K562 (cell line): Measurements from ENCODE around the gene CCDC194. TPM values are rescaled to one million over a fixed set of nuclear protein-coding genes. Genes with fewer than 3 reads are reported as not detected.

Experiments used
- CREB3 ChIP-seq: fragments of 450-650 bp; conservative IDR thresholded peaks from 2 replicates; pipeline ENCODE4 v1.6.1; 2016; ENCODE audit warnings: missing genetic modification characterization, low read depth, mild to moderate bottlenecking, missing compliant biosample characterization, moderate library complexity
- FOXA1 ChIP-seq: fragments of 450-650 bp; IDR thresholded peaks from 2 replicates; pipeline ENCODE4 v1.6.1; 2016; ENCODE audit warnings: mild to moderate bottlenecking, borderline replicate concordance
- IRF1 ChIP-seq: sonication (generic); formaldehyde crosslinking; IDR thresholded peaks from 2 replicates; pipeline ENCODE4 v1.8.0; 2022; ENCODE audit warnings: missing genetic modification reagents, mild to moderate bottlenecking, borderline replicate concordance
- MED1 ChIP-seq: sonication (generic); formaldehyde crosslinking; IDR thresholded peaks from 2 replicates; pipeline ENCODE4 v1.8.1; 2023; ENCODE audit warnings: missing genetic modification reagents, borderline replicate concordance
- TAF7 ChIP-seq: fragments of 450-650 bp; IDR thresholded peaks from 2 replicates; pipeline ENCODE4 v1.6.1; 2016; ENCODE audit warnings: missing genetic modification characterization, missing compliant biosample characterization
- ZNF586 ChIP-seq: fragments of 450-650 bp; formaldehyde crosslinking; conservative IDR thresholded peaks from 2 replicates; pipeline ENCODE4 v1.4.0; 2020; ENCODE audit warnings: mild to moderate bottlenecking, moderate library complexity
- ZNF77 ChIP-seq: fragments of 250-450 bp; sonication (Bioruptor Pico); IDR thresholded peaks from 2 replicates; pipeline ENCODE4 v1.5.0; 2020
- polyA plus RNA-seq, 8 experiments: library from polyadenylated mRNA; depleted of rRNA in 4 of 8; stranded (reverse) in 5 of 8; unstranded in 3 of 8; fragments of >200 nt; fragmentation: Nextera tagmentation in 2 of 8; fragmentation: Illumina TruSeq in 1 of 8; extraction: Ambion mirVana in 2 of 8; extraction: Trizol in 1 of 8; gene quantifications; 2 replicates each; pipeline versions ENCODE4 v1.2.1 to v1.2.3, GENCODE V29; 2011 to 2014; ENCODE audit warnings: inconsistent platforms in 1 of 8, missing spikeins in 1 of 8
- total RNA-seq, 7 experiments: library from RNA; depleted of rRNA in 6 of 7; stranded (reverse); fragments of >200 nt in 6 of 7; fragmentation: Illumina TruSeq in 2 of 7; extraction: Trizol in 2 of 7; gene quantifications; 2 replicates each; pipeline versions ENCODE4 v1.2.1 to v1.2.3, GENCODE V29; 2011 to 2021; ENCODE audit warnings: low replicate concordance in 1 of 7
- TF ChIP-seq, protein P1 (sequence below): fragments of 250-450 bp; sonication (Bioruptor Pico); IDR thresholded peaks from 2 replicates; pipeline ENCODE4 v1.4.0; 2020
- TF ChIP-seq, protein P2 (sequence below): fragments of 250-450 bp; sonication (Bioruptor Pico); IDR thresholded peaks from 2 replicates; pipeline ENCODE4 v1.9.0; 2021; ENCODE audit warnings: mild to moderate bottlenecking, inconsistent platforms
- TF ChIP-seq, protein P3 (sequence below): fragments of 200-800 bp; sonication (Bioruptor generic); IDR thresholded peaks from 2 replicates; pipeline ENCODE4 v1.6.1; 2016; ENCODE audit warnings: missing genetic modification characterization, missing compliant biosample characterization

Gene CCDC194
- total and polyA plus RNA-seq, 9 of the 15 experiments (the other 6 are each of a cell fraction or from before 2014, with no cell fraction given), result 0.13 to 1.3 (median 0.39) TPM; not detected in 3

DNA sequence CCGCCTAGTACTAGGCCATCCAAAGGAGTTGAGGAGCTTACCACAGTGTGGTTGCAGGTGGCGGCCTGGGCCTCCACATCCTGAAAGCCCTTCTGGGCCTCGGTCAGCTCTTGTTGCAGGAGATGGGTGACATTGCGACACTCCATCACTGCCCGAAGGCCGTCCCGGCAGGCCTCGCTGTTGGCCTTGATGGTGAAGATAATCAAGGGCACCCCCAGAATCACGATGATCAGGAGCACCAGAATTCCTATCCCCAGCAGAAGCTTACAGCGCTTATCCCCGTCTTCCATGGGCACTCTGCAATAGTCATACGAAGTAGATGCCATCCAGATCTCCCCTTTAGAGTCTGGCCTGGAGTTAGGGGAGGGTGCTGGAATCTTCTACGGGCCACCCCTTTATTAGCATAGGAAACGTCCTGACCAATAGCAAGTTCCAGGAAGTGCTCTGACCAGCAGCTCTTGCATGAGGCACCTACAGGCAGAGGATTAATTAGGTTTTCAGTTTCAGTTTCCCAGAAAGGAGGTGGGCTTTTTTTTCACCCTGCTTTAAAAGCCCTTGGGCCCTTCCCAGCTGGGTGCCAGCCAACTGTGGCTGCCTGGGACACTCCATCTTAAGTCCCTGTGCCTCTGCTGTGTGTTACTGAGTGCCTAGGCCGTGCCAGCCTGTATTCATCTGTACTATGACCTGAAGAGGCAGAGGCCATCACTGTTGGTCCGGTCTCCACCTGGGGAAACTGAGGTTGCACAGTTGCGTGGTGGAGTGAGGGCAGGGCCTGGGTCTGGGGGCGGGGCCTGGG, 11.5 kb upstream of the CCDC194 start, which contains the start of gene BST2 (continued):
- TF ChIP-seq, protein P1, sequence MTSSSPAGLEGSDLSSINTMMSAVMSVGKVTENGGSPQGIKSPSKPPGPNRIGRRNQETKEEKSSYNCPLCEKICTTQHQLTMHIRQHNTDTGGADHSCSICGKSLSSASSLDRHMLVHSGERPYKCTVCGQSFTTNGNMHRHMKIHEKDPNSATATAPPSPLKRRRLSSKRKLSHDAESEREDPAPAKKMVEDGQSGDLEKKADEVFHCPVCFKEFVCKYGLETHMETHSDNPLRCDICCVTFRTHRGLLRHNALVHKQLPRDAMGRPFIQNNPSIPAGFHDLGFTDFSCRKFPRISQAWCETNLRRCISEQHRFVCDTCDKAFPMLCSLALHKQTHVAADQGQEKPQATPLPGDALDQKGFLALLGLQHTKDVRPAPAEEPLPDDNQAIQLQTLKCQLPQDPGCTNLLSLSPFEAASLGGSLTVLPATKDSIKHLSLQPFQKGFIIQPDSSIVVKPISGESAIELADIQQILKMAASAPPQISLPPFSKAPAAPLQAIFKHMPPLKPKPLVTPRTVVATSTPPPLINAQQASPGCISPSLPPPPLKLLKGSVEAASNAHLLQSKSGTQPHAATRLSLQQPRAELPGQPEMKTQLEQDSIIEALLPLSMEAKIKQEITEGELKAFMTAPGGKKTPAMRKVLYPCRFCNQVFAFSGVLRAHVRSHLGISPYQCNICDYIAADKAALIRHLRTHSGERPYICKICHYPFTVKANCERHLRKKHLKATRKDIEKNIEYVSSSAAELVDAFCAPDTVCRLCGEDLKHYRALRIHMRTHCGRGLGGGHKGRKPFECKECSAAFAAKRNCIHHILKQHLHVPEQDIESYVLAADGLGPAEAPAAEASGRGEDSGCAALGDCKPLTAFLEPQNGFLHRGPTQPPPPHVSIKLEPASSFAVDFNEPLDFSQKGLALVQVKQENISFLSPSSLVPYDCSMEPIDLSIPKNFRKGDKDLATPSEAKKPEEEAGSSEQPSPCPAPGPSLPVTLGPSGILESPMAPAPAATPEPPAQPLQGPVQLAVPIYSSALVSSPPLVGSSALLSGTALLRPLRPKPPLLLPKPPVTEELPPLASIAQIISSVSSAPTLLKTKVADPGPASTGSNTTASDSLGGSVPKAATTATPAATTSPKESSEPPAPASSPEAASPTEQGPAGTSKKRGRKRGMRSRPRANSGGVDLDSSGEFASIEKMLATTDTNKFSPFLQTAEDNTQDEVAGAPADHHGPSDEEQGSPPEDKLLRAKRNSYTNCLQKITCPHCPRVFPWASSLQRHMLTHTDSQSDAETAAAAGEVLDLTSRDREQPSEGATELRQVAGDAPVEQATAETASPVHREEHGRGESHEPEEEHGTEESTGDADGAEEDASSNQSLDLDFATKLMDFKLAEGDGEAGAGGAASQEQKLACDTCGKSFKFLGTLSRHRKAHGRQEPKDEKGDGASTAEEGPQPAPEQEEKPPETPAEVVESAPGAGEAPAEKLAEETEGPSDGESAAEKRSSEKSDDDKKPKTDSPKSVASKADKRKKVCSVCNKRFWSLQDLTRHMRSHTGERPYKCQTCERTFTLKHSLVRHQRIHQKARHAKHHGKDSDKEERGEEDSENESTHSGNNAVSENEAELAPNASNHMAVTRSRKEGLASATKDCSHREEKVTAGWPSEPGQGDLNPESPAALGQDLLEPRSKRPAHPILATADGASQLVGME (CRISPR knock-in tag), result peak; percentile 94
- no peak for TF ChIP-seq FOXA1
- no peak for TF ChIP-seq TAF7 (tag)
- TF ChIP-seq, protein P2, sequence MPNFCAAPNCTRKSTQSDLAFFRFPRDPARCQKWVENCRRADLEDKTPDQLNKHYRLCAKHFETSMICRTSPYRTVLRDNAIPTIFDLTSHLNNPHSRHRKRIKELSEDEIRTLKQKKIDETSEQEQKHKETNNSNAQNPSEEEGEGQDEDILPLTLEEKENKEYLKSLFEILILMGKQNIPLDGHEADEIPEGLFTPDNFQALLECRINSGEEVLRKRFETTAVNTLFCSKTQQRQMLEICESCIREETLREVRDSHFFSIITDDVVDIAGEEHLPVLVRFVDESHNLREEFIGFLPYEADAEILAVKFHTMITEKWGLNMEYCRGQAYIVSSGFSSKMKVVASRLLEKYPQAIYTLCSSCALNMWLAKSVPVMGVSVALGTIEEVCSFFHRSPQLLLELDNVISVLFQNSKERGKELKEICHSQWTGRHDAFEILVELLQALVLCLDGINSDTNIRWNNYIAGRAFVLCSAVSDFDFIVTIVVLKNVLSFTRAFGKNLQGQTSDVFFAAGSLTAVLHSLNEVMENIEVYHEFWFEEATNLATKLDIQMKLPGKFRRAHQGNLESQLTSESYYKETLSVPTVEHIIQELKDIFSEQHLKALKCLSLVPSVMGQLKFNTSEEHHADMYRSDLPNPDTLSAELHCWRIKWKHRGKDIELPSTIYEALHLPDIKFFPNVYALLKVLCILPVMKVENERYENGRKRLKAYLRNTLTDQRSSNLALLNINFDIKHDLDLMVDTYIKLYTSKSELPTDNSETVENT (CRISPR knock-in tag), result no peak
- no peak for TF ChIP-seq MED1 (CRISPR knock-in tag)
- TF ChIP-seq, protein P3, sequence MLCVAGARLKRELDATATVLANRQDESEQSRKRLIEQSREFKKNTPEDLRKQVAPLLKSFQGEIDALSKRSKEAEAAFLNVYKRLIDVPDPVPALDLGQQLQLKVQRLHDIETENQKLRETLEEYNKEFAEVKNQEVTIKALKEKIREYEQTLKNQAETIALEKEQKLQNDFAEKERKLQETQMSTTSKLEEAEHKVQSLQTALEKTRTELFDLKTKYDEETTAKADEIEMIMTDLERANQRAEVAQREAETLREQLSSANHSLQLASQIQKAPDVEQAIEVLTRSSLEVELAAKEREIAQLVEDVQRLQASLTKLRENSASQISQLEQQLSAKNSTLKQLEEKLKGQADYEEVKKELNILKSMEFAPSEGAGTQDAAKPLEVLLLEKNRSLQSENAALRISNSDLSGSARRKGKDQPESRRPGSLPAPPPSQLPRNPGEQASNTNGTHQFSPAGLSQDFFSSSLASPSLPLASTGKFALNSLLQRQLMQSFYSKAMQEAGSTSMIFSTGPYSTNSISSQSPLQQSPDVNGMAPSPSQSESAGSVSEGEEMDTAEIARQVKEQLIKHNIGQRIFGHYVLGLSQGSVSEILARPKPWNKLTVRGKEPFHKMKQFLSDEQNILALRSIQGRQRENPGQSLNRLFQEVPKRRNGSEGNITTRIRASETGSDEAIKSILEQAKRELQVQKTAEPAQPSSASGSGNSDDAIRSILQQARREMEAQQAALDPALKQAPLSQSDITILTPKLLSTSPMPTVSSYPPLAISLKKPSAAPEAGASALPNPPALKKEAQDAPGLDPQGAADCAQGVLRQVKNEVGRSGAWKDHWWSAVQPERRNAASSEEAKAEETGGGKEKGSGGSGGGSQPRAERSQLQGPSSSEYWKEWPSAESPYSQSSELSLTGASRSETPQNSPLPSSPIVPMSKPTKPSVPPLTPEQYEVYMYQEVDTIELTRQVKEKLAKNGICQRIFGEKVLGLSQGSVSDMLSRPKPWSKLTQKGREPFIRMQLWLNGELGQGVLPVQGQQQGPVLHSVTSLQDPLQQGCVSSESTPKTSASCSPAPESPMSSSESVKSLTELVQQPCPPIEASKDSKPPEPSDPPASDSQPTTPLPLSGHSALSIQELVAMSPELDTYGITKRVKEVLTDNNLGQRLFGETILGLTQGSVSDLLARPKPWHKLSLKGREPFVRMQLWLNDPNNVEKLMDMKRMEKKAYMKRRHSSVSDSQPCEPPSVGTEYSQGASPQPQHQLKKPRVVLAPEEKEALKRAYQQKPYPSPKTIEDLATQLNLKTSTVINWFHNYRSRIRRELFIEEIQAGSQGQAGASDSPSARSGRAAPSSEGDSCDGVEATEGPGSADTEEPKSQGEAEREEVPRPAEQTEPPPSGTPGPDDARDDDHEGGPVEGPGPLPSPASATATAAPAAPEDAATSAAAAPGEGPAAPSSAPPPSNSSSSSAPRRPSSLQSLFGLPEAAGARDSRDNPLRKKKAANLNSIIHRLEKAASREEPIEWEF (CRISPR knock-in tag), result no peak
- no peak for TF ChIP-seq CREB3 (tag)
- TF ChIP-seq IRF1 (CRISPR knock-in tag), result no peak
- no peak for TF ChIP-seq ZNF586 (CRISPR knock-in tag)
- no peak for TF ChIP-seq ZNF77 (CRISPR knock-in tag)
